DND-41 (cell line): Measurements from ENCODE around the gene SLC43A3.

Experiments used
- ATAC-seq: fragments of 200-7000 bp; cut with Tn5 transposase; 3 replicates; pipeline ENCODE4 v1.9.1; 2021; ENCODE audit warnings: low read depth; ENCODE audit not compliant: insufficient read depth
- DNase-seq: peaks from one replicate; pipeline ENCODE4 v3.0.0-alpha.2; 2020
- H2AFZ ChIP-seq: 2 replicates; pipeline ENCODE4 v1.6.0; 2012; ENCODE audit warnings: low read depth, low read length
- H3K27ac ChIP-seq: 2 replicates; pipeline ENCODE4 v1.5.1; 2012; ENCODE audit warnings: low read length, inconsistent platforms
- H3K27me3 ChIP-seq: fragments of 200-600 bp; sonication (generic); 2 replicates; pipeline ENCODE4 v1.6.0; 2012; ENCODE audit warnings: low read length, mild to moderate bottlenecking, inconsistent platforms; ENCODE audit not compliant: insufficient read depth, poor library complexity
- H3K36me3 ChIP-seq: 2 replicates; pipeline ENCODE4 v1.5.1; 2012; ENCODE audit warnings: low read length, inconsistent platforms; ENCODE audit not compliant: insufficient read depth
- H3K4me1 ChIP-seq: 2 replicates; pipeline ENCODE4 v1.5.1; 2012; ENCODE audit warnings: mild to moderate bottlenecking, low read length; ENCODE audit not compliant: insufficient read depth
- H3K4me2 ChIP-seq: 2 replicates; pipeline ENCODE4 v1.6.0; 2012; ENCODE audit warnings: mild to moderate bottlenecking, moderate library complexity, low read length, inconsistent platforms; ENCODE audit not compliant: insufficient read depth
- H3K4me3 ChIP-seq, 2 experiments: fragments of 200-600 bp in 1 of 2; shearing (Covaris generic) in 1 of 2; 2 replicates each; pipeline ENCODE4 v1.5.1; 2012 to 2016; ENCODE audit warnings: inconsistent platforms in 2 of 2, low read length in 2 of 2, mild to moderate bottlenecking in 2 of 2, low read depth in 1 of 2, moderate library complexity in 1 of 2
- H3K79me2 ChIP-seq: 2 replicates; pipeline ENCODE4 v1.6.0; 2012; ENCODE audit warnings: low read length, inconsistent platforms; ENCODE audit not compliant: insufficient read depth
- H3K9ac ChIP-seq: 2 replicates; pipeline ENCODE4 v1.6.0; 2012; ENCODE audit warnings: low read depth, mild to moderate bottlenecking, inconsistent platforms, low read length, moderate library complexity
- H3K9me3 ChIP-seq: 2 replicates; pipeline ENCODE4 v1.5.1; 2012; ENCODE audit warnings: low read length, moderate library complexity, mild to moderate bottlenecking, inconsistent platforms; ENCODE audit not compliant: insufficient read depth, severe bottlenecking
- H4K20me1 ChIP-seq: 2 replicates; pipeline ENCODE4 v1.6.0; 2012; ENCODE audit warnings: low read length; ENCODE audit not compliant: insufficient read depth
- CTCF ChIP-seq: IDR thresholded peaks from 2 replicates; pipeline ENCODE4 v1.5.1; 2012; ENCODE audit warnings: borderline replicate concordance, low read length, moderate library complexity, mild to moderate bottlenecking; ENCODE audit not compliant: poor library complexity, severe bottlenecking; ENCODE audit errors: extremely low read depth
- EZH2 ChIP-seq: IDR thresholded peaks from 3 replicates; pipeline ENCODE4 v1.6.1; 2012; ENCODE audit warnings: borderline replicate concordance, low read depth, mild to moderate bottlenecking, moderate library complexity, low read length, inconsistent platforms; ENCODE audit not compliant: severe bottlenecking

Gene SLC43A3

GRCh38 chr11:57358991-57359390 is 67.9 kb downstream of the SLC43A3 start:
- Histone ChIP-seq H3K4me2 (no peak overlapping the region), H3K4me3 (no peak overlapping the region), H3K4me1 (no peaks in the 10 kb centered on the region), H3K9me3 (no peaks in the 10 kb centered on the region), H3K9ac (no peak overlapping the region), H3K27me3 (peaks cover 14% of the 10 kb centered on the region), H3K27ac (no peak overlapping the region), H3K79me2 (no peaks in the 10 kb centered on the region), H4K20me1 (no peaks in the 10 kb centered on the region), H2AFZ (no peak overlapping the region), H3K36me3 (no peaks in the 10 kb centered on the region)
- DNase-seq (no peak), ATAC-seq (no peak)
- TF ChIP-seq CTCF = no peak
- TF ChIP-seq EZH2 = no peak

- H3K27ac ChIP-seq = no peak overlapping the region
- H3K4me2 ChIP-seq = no peak overlapping the region
- no peaks in the 10 kb centered on the region for H3K4me1 ChIP-seq
- no peak for ATAC-seq
- no peak overlapping the region for H3K4me3 ChIP-seq
- DNase-seq = no peak
- H3K79me2 ChIP-seq = no peaks in the 10 kb centered on the region
- H3K27me3 ChIP-seq = peaks cover 14% of the 10 kb centered on the region
- no peaks in the 10 kb centered on the region for H3K36me3 ChIP-seq
- H4K20me1 ChIP-seq = no peaks in the 10 kb centered on the region
- no peak overlapping the region for H2AFZ ChIP-seq
- TF ChIP-seq CTCF (no peak), EZH2 (no peak)
- no peak overlapping the region for H3K9ac ChIP-seq
- no peaks in the 10 kb centered on the region for H3K9me3 ChIP-seq
Measured at GRCh38 chr11:57358543-57358961, 68.4 kb downstream of the SLC43A3 start.

GRCh38 chr11:57357856-57358255 is 69.1 kb downstream of the SLC43A3 start:
- Histone ChIP-seq H3K4me1 (no peaks in the 10 kb centered on the region), H3K9ac (no peak overlapping the region), H2AFZ (no peak overlapping the region), H3K27ac (no peak overlapping the region), H3K9me3 (no peaks in the 10 kb centered on the region), H3K27me3 (peaks cover 21% of the 10 kb centered on the region), H3K79me2 (no peaks in the 10 kb centered on the region), H3K4me3 (no peak overlapping the region), H3K36me3 (no peaks in the 10 kb centered on the region), H4K20me1 (no peaks in the 10 kb centered on the region), H3K4me2 (no peak overlapping the region)
- no peak for DNase-seq
- ATAC-seq = no peak
- no peak for TF ChIP-seq CTCF
- TF ChIP-seq EZH2 = no peak

GRCh38 chr11:57357310-57357709 is 69.6 kb downstream of the SLC43A3 start:
- no peaks in the 10 kb centered on the region for H3K9me3 ChIP-seq
- no peak overlapping the region for H3K27ac ChIP-seq
- H4K20me1 ChIP-seq = no peaks in the 10 kb centered on the region
- no peak for ATAC-seq
- no peaks in the 10 kb centered on the region for H3K36me3 ChIP-seq
- H3K79me2 ChIP-seq = no peaks in the 10 kb centered on the region
- no peak overlapping the region for H3K9ac ChIP-seq
- no peak for DNase-seq
- no peak overlapping the region for H3K4me3 ChIP-seq
- H3K4me1 ChIP-seq = no peaks in the 10 kb centered on the region
- no peak overlapping the region for H3K4me2 ChIP-seq
- peaks cover 25% of the 10 kb centered on the region for H3K27me3 ChIP-seq
- H2AFZ ChIP-seq = no peak overlapping the region
- TF ChIP-seq CTCF = no peak
- TF ChIP-seq EZH2 = no peak
